8988T (cell line): ENCODE data around the gene ABCA1.

Source experiments
- DNase-seq: peaks from one replicate; pipeline ENCODE4 v3.0.0; 2011

ABCA1 gene

DNA sequence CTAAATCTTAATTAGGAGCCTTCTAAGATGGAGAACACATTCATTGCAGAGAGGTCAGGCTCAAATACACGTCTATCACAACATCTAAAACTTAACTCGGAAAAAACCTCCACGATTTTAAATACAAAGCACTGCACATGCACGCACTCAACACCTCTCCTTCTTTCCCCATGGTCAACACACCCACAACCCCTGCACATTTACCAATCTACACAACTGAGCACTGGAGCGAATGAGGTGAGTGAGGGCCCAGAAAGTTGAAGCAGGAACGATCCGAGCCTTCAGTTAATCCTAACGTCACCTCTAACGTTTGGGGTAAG, 180.8 kb downstream of the ABCA1 start:
- DNase-seq: no peak

- no peak for DNase-seq
Measured at GRCh38 chr9:104746798-104747197, 181.2 kb downstream of the ABCA1 start.

- DNase-seq: no peak
Measured at GRCh38 chr9:104746285-104746684, 181.7 kb downstream of the ABCA1 start.

DNA sequence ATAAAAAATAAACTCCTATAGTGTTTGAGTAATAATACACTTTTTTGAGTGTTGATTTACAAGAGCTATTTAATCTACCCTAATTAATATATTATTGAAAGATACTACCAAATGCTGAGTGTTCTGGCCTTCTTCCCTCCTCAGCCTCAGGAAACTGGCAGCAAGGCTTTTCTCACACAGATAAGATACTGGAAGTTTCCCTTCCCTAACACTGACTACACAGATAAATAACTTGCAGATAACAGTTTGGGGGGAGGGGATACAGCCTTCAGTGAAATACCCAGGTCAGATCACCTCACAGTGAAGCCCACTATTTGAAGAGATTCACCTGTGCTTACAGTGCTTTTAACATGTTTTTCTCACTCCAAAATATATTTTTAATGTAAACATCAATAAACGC, 182.1 kb downstream of the ABCA1 start:
- DNase-seq: no peak

DNA sequence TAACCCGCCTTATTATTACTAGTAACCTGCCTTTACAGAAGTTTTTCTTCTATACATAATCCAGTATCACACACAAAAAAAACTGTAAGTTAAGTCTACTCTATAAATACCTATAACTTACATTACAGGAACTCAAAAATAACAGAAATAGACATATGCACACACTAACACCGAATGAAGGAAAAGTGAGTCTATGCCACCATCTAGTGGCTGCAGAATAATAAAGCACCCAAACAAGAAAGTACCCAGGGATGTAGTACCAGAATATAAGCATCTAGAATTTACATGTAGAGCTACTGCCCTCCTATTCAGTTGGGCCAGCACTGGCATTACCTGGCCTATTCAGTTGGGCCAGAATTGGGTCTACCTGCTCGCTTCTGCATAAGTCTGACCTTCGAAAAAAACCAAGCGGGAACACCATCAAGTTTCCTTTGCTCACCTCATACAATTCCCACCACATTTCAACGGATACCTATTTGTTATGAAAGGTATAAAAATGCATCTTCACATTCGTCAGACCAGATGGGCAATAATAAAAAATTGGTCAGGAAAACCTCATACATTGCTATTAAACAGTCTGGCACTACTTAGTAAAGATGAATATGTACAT, 184.5 kb downstream of the ABCA1 start:
- no peak for DNase-seq

GRCh38 chr9:104740621-104741020, 187.3 kb downstream of the ABCA1 start:
- no peak for DNase-seq

GRCh38 chr9:104738452-104738851, 189.5 kb downstream of the ABCA1 start:
- no peak for DNase-seq
